ENCODE results near the gene SERINC5. TPM values are rescaled to one million over a fixed set of nuclear protein-coding genes. Genes with fewer than 3 reads are reported as not detected.
"Not testable (repeated sequence)": the region's sequence is repeated elsewhere in the genome, so short reads cannot be mapped to it uniquely, and the experiment has no call there.

SERINC5 gene
- total RNA-seq (2014; rRNA removed; shearing (Covaris generic)): 41.8 and 43.3 TPM in 2 replicates
- 56.5 and 75.8 TPM in 2 replicates for polyA plus RNA-seq (2015; cell fraction: cytosol; rRNA removed)
- polyA plus RNA-seq (2015; cell fraction: nucleus; rRNA removed): 17.3 and 20.5 TPM in 2 replicates

GRCh38 chr5:80255811-80256712, at the start of gene SERINC5:
Gene SERINC5 (minus strand): TSS chr5:80256048. CDS start chr5:80255922, 126 bp downstream.
- in situ Hi-C loops (cut with HindIII; ENCODE audit: low pct_unique_long_range_greater_than_20kb, low sequenced_read_pairs): no loop called here
- peak; percentile 74 for DNase-seq (ENCODE audit: low read depth, low spot score)

GRCh38 chr5:80302636-80303035, 46.8 kb upstream of the SERINC5 start:
- DNase-seq (ENCODE audit: low read depth, low spot score): no peak
- in situ Hi-C loops (cut with HindIII; ENCODE audit: low pct_unique_long_range_greater_than_20kb, low sequenced_read_pairs): no loop called here

GRCh38 chr5:80301342-80301741, 45.5 kb upstream of the SERINC5 start:
- in situ Hi-C loops (cut with HindIII; ENCODE audit: low pct_unique_long_range_greater_than_20kb, low sequenced_read_pairs); DNase-seq (ENCODE audit: low read depth, low spot score): not testable (repeated sequence)

- DNase-seq (ENCODE audit: low read depth, low spot score); in situ Hi-C loops (cut with HindIII; ENCODE audit: low pct_unique_long_range_greater_than_20kb, low sequenced_read_pairs): not testable (repeated sequence)
These were observed 44.9 kb upstream of the SERINC5 start for GRCh38 chr5:80300796-80301195.

- in situ Hi-C loops (cut with HindIII; ENCODE audit: low pct_unique_long_range_greater_than_20kb, low sequenced_read_pairs): no loop called here
These were observed 44.3 kb upstream of the SERINC5 start for GRCh38 chr5:80300125-80300524.

GRCh38 chr5:80299601-80300000, 43.8 kb upstream of the SERINC5 start:
- DNase-seq (ENCODE audit: low read depth, low spot score): no peak
- in situ Hi-C loops (cut with HindIII; ENCODE audit: low pct_unique_long_range_greater_than_20kb, low sequenced_read_pairs): no loop called here

More at GRCh38 chr5:80300125-80300524, 44.3 kb upstream of the SERINC5 start:
- no peak for DNase-seq (ENCODE audit: low read depth, low spot score)

GRCh38 chr5:80296121-80296520, 40.3 kb upstream of the SERINC5 start:
- in situ Hi-C loops (cut with HindIII; ENCODE audit: low pct_unique_long_range_greater_than_20kb, low sequenced_read_pairs): no loop called here
- DNase-seq (ENCODE audit: low read depth, low spot score): no peak

GRCh38 chr5:80291761-80292160, 35.9 kb upstream of the SERINC5 start:
- DNase-seq (ENCODE audit: low read depth, low spot score): no peak
- in situ Hi-C loops (cut with HindIII; ENCODE audit: low pct_unique_long_range_greater_than_20kb, low sequenced_read_pairs): no loop called here

- no peak for DNase-seq (ENCODE audit: low read depth, low spot score)
- in situ Hi-C loops (cut with HindIII; ENCODE audit: low pct_unique_long_range_greater_than_20kb, low sequenced_read_pairs): no loop called here
These were observed 33.5 kb upstream of the SERINC5 start for GRCh38 chr5:80289320-80289719.

GRCh38 chr5:80288177-80288576, 32.3 kb upstream of the SERINC5 start:
- no peak for DNase-seq (ENCODE audit: low read depth, low spot score)
- in situ Hi-C loops (cut with HindIII; ENCODE audit: low pct_unique_long_range_greater_than_20kb, low sequenced_read_pairs): no loop called here

- in situ Hi-C loops (cut with HindIII; ENCODE audit: low pct_unique_long_range_greater_than_20kb, low sequenced_read_pairs): no loop called here
- DNase-seq (ENCODE audit: low read depth, low spot score): no peak
These were observed 28.9 kb upstream of the SERINC5 start for GRCh38 chr5:80284720-80285119.

GRCh38 chr5:80283360-80283759, 27.5 kb upstream of the SERINC5 start:
- in situ Hi-C loops (cut with HindIII; ENCODE audit: low pct_unique_long_range_greater_than_20kb, low sequenced_read_pairs): no loop called here
- no peak for DNase-seq (ENCODE audit: low read depth, low spot score)

GRCh38 chr5:80282054-80282453, 26.2 kb upstream of the SERINC5 start:
- in situ Hi-C loops (cut with HindIII; ENCODE audit: low pct_unique_long_range_greater_than_20kb, low sequenced_read_pairs): no loop called here

GRCh38 chr5:80277191-80277590, 21.3 kb upstream of the SERINC5 start:
- no peak for DNase-seq (ENCODE audit: low read depth, low spot score)
- in situ Hi-C loops (cut with HindIII; ENCODE audit: low pct_unique_long_range_greater_than_20kb, low sequenced_read_pairs): no loop called here

More at GRCh38 chr5:80282054-80282453, 26.2 kb upstream of the SERINC5 start:
- DNase-seq (ENCODE audit: low read depth, low spot score): no peak

GRCh38 chr5:80276186-80276585, 20.3 kb upstream of the SERINC5 start:
- in situ Hi-C loops (cut with HindIII; ENCODE audit: low pct_unique_long_range_greater_than_20kb, low sequenced_read_pairs): no loop called here
- no peak for DNase-seq (ENCODE audit: low read depth, low spot score)

GRCh38 chr5:80275347-80275746, 19.5 kb upstream of the SERINC5 start:
- in situ Hi-C loops (cut with HindIII; ENCODE audit: low pct_unique_long_range_greater_than_20kb, low sequenced_read_pairs): no loop called here
- peak; percentile 80 for DNase-seq (ENCODE audit: low read depth, low spot score)

GRCh38 chr5:80270543-80270942, 14.7 kb upstream of the SERINC5 start:
- in situ Hi-C loops (cut with HindIII; ENCODE audit: low pct_unique_long_range_greater_than_20kb, low sequenced_read_pairs); DNase-seq (ENCODE audit: low read depth, low spot score): not testable (repeated sequence)

GRCh38 chr5:80269991-80270438, 14.2 kb upstream of the SERINC5 start:
- in situ Hi-C loops (cut with HindIII; ENCODE audit: low pct_unique_long_range_greater_than_20kb, low sequenced_read_pairs): no loop called here
- no peak for DNase-seq (ENCODE audit: low read depth, low spot score)

GRCh38 chr5:80268916-80269315, 13.1 kb upstream of the SERINC5 start:
- in situ Hi-C loops (cut with HindIII; ENCODE audit: low pct_unique_long_range_greater_than_20kb, low sequenced_read_pairs): no loop called here

More at GRCh38 chr5:80268916-80269315, 13.1 kb upstream of the SERINC5 start:
- DNase-seq (ENCODE audit: low read depth, low spot score): peak; percentile 64

Measured in SK-MEL-5 (cell line).